Esophagus squamous epithelium (tissue), 4 donors: ENCODE measurements around the gene PLCB1.

Experiments
- POLR2A ChIP-seq, 4 donors: fragments of 450-650 bp; IDR thresholded peaks; one replicate each; pipeline ENCODE4 v1.6.1; 2017; ENCODE audit warnings: antibody characterized with exemption in 4 of 4, mild to moderate bottlenecking in 4 of 4, moderate library complexity in 3 of 4
- TF ChIP-seq, protein P1 (sequence below), 6 experiments: fragments of 450-650 bp in 4 of 6; fragments of 200-600 bp in 2 of 6; sonication (generic) in 2 of 6; IDR thresholded peaks; one replicate each; pipeline ENCODE4 v1.5.1; 2016 to 2019; ENCODE audit warnings: antibody characterized with exemption in 6 of 6, mild to moderate bottlenecking in 4 of 6, moderate library complexity in 4 of 6

DNA sequence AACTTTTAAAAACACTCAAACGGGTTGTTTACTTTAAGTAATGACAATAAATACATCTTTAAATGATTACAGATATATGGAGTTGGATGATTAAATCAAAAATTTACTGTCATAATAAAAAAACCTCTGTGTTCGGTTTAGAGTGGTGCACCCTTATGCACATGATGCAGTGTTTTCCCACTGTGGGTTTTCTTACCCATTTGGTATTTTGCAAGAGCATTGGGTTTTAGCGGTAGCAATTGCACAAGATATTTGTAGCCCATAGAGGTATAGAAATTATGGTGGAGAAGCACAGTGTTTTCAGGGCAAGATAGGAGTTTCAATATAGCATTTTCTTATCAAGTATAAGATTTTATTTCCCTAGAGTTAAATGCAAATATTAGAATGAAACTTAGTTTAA, 526.0 kb downstream of the PLCB1 start:
- TF ChIP-seq, protein P1, sequence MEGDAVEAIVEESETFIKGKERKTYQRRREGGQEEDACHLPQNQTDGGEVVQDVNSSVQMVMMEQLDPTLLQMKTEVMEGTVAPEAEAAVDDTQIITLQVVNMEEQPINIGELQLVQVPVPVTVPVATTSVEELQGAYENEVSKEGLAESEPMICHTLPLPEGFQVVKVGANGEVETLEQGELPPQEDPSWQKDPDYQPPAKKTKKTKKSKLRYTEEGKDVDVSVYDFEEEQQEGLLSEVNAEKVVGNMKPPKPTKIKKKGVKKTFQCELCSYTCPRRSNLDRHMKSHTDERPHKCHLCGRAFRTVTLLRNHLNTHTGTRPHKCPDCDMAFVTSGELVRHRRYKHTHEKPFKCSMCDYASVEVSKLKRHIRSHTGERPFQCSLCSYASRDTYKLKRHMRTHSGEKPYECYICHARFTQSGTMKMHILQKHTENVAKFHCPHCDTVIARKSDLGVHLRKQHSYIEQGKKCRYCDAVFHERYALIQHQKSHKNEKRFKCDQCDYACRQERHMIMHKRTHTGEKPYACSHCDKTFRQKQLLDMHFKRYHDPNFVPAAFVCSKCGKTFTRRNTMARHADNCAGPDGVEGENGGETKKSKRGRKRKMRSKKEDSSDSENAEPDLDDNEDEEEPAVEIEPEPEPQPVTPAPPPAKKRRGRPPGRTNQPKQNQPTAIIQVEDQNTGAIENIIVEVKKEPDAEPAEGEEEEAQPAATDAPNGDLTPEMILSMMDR (IDR thresholded peaks at IDR 0.05): no peak
- no peak for TF ChIP-seq POLR2A (IDR thresholded peaks at IDR 0.05)
